Measurements from ENCODE around the gene AATK. TPM values are rescaled to one million over a fixed set of nuclear protein-coding genes. Genes with fewer than 3 reads are reported as not detected.

The AATK gene
- total RNA-seq, 1 experiment from 2014 or later, result not detected

- peaks cover 35% of the 10 kb centered on the region for H3K27me3 Mint-ChIP-seq (ENCODE audit: unreplicated experiment)
- TF ChIP-seq CTCF (IDR thresholded peaks at IDR 0.05; ENCODE audit: unreplicated experiment), result no peak
- H3K4me3 Mint-ChIP-seq (ENCODE audit: low read depth, unreplicated experiment), result no peak overlapping the region
- intact Hi-C loops (cut with micrococcal nuclease; ENCODE audit: unreplicated experiment), result no loop called here
- no peak overlapping the region for H3K27ac Mint-ChIP-seq (ENCODE audit: unreplicated experiment)
- no peak for DNase-seq
- BruUV-seq (replicated peaks), result no TSS peak
- no peaks in the 10 kb centered on the region for H3K9me3 Mint-ChIP-seq (ENCODE audit: low read depth, unreplicated experiment)
- no peaks in the 10 kb centered on the region for H3K4me1 Mint-ChIP-seq (ENCODE audit: low read depth, unreplicated experiment)
- CTCF ChIA-PET, result no interaction called here
- H3K36me3 Mint-ChIP-seq (ENCODE audit: insufficient read depth, unreplicated experiment), result peaks cover 20% of the 10 kb centered on the region
Observed at GRCh38 chr17:81183807-81184206, 17.8 kb upstream of the AATK start.

- Mint-ChIP-seq H3K4me3 (ENCODE audit: low read depth, unreplicated experiment) (no peak overlapping the region), H3K27ac (ENCODE audit: unreplicated experiment) (no peak overlapping the region), H3K4me1 (ENCODE audit: low read depth, unreplicated experiment) (no peaks in the 10 kb centered on the region), H3K27me3 (ENCODE audit: unreplicated experiment) (peaks cover 35% of the 10 kb centered on the region), H3K9me3 (ENCODE audit: low read depth, unreplicated experiment) (no peaks in the 10 kb centered on the region), H3K36me3 (ENCODE audit: insufficient read depth, unreplicated experiment) (peaks cover 17% of the 10 kb centered on the region)
- no peak for TF ChIP-seq CTCF (IDR thresholded peaks at IDR 0.05; ENCODE audit: unreplicated experiment)
- intact Hi-C loops (cut with micrococcal nuclease; ENCODE audit: unreplicated experiment), result no loop called here
- DNase-seq, result no peak
- BruUV-seq (replicated peaks), result no TSS peak
- CTCF ChIA-PET, result no interaction called here
Observed at GRCh38 chr17:81183316-81183715, 17.3 kb upstream of the AATK start.

- no peaks in the 10 kb centered on the region for H3K9me3 Mint-ChIP-seq (ENCODE audit: low read depth, unreplicated experiment)
Observed at GRCh38 chr17:81182596-81182995, 16.6 kb upstream of the AATK start.

GRCh38 chr17:81181811-81182185 lies 15.8 kb upstream of the AATK start:
- CTCF ChIA-PET, result no interaction called here
- no peak for DNase-seq
- Mint-ChIP-seq H3K9me3 (ENCODE audit: low read depth, unreplicated experiment) (no peaks in the 10 kb centered on the region), H3K4me1 (ENCODE audit: low read depth, unreplicated experiment) (no peaks in the 10 kb centered on the region), H3K27me3 (ENCODE audit: unreplicated experiment) (peaks cover 35% of the 10 kb centered on the region), H3K4me3 (ENCODE audit: low read depth, unreplicated experiment) (no peak overlapping the region), H3K36me3 (ENCODE audit: insufficient read depth, unreplicated experiment) (peaks cover 14% of the 10 kb centered on the region), H3K27ac (ENCODE audit: unreplicated experiment) (no peak overlapping the region)
- BruUV-seq (replicated peaks), result no TSS peak
- no peak for TF ChIP-seq CTCF (IDR thresholded peaks at IDR 0.05; ENCODE audit: unreplicated experiment)
- intact Hi-C loops (cut with micrococcal nuclease; ENCODE audit: unreplicated experiment), result no loop called here

More at GRCh38 chr17:81182596-81182995, 16.6 kb upstream of the AATK start:
- DNase-seq, result no peak
- Mint-ChIP-seq H3K27me3 (ENCODE audit: unreplicated experiment) (peaks cover 35% of the 10 kb centered on the region), H3K36me3 (ENCODE audit: insufficient read depth, unreplicated experiment) (peaks cover 14% of the 10 kb centered on the region), H3K27ac (ENCODE audit: unreplicated experiment) (no peak overlapping the region), H3K4me1 (ENCODE audit: low read depth, unreplicated experiment) (no peaks in the 10 kb centered on the region), H3K4me3 (ENCODE audit: low read depth, unreplicated experiment) (no peak overlapping the region)
- CTCF ChIA-PET, result interaction anchor here (0.6 kb wide), 1 partner anchor 48 kb away, joined by 3 read pairs; no protein-coding TSS in a partner anchor
- no peak for TF ChIP-seq CTCF (IDR thresholded peaks at IDR 0.05; ENCODE audit: unreplicated experiment)
- no TSS peak for BruUV-seq (replicated peaks)
- intact Hi-C loops (cut with micrococcal nuclease; ENCODE audit: unreplicated experiment), result no loop called here
